ENCODE results near the gene TGFBR3. TPM values are rescaled to one million over a fixed set of nuclear protein-coding genes. Genes with fewer than 3 reads are reported as not detected.

TGFBR3 gene
- total and polyA plus RNA-seq, 2 of the 13 experiments (the other 11 are each of a cell fraction or from before 2014, with no cell fraction given) = 76.5 to 195 TPM

DNA sequence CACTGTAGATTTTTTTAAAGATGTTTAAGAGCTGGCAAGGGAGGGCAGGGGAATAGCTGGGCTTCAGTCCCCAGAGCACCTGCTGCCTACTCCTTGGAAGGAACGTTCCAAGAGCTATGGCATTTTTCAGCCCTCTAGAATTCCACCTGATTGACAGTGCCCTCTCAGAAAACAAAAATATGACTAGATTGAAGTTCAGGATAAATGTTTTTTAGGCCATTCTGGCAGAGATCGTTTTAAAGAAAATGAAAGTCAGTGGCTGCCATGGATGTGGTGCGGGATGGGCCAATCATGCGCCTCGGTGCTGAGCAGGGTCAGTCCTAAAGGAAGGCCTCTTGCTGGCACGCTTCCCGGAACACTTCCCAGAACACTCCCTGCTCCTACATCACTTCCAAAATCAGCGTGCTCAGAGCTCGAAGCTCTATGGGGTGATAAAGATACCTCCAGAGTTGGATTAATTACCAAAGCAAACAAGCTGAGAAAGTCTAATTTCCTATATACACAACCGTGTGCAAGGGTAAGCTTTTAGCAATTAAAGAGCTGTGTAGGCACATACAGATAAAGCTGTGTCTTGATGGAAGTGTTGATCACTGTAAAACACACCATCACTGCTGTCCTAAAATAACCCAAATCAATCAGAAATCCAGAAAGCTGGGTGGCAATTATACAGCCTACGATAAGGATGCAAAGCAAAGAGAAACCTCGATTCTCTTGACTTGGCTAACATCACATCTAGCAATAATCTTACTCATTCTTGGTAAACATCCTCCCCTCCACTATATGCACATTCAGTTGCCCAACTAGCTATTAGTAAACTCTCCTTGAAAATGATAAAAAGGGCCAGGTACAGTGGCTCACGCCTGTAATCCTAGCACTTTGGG is 34.6 kb downstream of the TGFBR3 start (continued):
- TF ChIP-seq, protein P1, sequence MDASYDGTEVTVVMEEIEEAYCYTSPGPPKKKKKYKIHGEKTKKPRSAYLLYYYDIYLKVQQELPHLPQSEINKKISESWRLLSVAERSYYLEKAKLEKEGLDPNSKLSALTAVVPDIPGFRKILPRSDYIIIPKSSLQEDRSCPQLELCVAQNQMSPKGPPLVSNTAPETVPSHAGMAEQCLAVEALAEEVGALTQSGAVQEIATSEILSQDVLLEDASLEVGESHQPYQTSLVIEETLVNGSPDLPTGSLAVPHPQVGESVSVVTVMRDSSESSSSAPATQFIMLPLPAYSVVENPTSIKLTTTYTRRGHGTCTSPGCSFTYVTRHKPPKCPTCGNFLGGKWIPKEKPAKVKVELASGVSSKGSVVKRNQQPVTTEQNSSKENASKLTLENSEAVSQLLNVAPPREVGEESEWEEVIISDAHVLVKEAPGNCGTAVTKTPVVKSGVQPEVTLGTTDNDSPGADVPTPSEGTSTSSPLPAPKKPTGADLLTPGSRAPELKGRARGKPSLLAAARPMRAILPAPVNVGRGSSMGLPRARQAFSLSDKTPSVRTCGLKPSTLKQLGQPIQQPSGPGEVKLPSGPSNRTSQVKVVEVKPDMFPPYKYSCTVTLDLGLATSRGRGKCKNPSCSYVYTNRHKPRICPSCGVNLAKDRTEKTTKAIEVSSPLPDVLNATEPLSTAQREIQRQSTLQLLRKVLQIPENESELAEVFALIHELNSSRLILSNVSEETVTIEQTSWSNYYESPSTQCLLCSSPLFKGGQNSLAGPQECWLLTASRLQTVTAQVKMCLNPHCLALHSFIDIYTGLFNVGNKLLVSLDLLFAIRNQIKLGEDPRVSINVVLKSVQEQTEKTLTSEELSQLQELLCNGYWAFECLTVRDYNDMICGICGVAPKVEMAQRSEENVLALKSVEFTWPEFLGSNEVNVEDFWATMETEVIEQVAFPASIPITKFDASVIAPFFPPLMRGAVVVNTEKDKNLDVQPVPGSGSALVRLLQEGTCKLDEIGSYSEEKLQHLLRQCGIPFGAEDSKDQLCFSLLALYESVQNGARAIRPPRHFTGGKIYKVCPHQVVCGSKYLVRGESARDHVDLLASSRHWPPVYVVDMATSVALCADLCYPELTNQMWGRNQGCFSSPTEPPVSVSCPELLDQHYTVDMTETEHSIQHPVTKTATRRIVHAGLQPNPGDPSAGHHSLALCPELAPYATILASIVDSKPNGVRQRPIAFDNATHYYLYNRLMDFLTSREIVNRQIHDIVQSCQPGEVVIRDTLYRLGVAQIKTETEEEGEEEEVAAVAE (CRISPR knock-in tag; IDR thresholded peaks at IDR 0.05; ENCODE audit: borderline replicate concordance) = peak; percentile 98
- TF ChIP-seq NPAS2 (CRISPR knock-in tag; IDR thresholded peaks at IDR 0.05; ENCODE audit: borderline replicate concordance) (no peak), RBM22 (optimal IDR thresholded peaks at IDR 0.05; ENCODE audit: low read length) (peak; percentile 71), NKX3-1 (CRISPR knock-in tag; IDR thresholded peaks at IDR 0.05) (no peak), HMGA1 (CRISPR knock-in tag; conservative IDR thresholded peaks at IDR 0.05) (no peak), NFYB (CRISPR knock-in tag; IDR thresholded peaks at IDR 0.05) (peak; percentile 72), NFATC3 (CRISPR knock-in tag; IDR thresholded peaks at IDR 0.05) (no peak), ZFYVE20 (CRISPR knock-in tag; IDR thresholded peaks at IDR 0.05; ENCODE audit: borderline replicate concordance, low read depth) (no peak)
- TF ChIP-seq, protein P2, sequence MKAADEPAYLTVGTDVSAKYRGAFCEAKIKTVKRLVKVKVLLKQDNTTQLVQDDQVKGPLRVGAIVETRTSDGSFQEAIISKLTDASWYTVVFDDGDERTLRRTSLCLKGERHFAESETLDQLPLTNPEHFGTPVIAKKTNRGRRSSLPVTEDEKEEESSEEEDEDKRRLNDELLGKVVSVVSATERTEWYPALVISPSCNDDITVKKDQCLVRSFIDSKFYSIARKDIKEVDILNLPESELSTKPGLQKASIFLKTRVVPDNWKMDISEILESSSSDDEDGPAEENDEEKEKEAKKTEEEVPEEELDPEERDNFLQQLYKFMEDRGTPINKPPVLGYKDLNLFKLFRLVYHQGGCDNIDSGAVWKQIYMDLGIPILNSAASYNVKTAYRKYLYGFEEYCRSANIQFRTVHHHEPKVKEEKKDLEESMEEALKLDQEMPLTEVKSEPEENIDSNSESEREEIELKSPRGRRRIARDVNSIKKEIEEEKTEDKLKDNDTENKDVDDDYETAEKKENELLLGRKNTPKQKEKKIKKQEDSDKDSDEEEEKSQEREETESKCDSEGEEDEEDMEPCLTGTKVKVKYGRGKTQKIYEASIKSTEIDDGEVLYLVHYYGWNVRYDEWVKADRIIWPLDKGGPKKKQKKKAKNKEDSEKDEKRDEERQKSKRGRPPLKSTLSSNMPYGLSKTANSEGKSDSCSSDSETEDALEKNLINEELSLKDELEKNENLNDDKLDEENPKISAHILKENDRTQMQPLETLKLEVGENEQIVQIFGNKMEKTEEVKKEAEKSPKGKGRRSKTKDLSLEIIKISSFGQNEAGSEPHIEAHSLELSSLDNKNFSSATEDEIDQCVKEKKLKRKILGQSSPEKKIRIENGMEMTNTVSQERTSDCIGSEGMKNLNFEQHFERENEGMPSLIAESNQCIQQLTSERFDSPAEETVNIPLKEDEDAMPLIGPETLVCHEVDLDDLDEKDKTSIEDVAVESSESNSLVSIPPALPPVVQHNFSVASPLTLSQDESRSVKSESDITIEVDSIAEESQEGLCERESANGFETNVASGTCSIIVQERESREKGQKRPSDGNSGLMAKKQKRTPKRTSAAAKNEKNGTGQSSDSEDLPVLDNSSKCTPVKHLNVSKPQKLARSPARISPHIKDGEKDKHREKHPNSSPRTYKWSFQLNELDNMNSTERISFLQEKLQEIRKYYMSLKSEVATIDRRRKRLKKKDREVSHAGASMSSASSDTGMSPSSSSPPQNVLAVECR (CRISPR knock-in tag; IDR thresholded peaks at IDR 0.05; ENCODE audit: borderline replicate concordance) = no peak
- TF ChIP-seq, protein P3, sequence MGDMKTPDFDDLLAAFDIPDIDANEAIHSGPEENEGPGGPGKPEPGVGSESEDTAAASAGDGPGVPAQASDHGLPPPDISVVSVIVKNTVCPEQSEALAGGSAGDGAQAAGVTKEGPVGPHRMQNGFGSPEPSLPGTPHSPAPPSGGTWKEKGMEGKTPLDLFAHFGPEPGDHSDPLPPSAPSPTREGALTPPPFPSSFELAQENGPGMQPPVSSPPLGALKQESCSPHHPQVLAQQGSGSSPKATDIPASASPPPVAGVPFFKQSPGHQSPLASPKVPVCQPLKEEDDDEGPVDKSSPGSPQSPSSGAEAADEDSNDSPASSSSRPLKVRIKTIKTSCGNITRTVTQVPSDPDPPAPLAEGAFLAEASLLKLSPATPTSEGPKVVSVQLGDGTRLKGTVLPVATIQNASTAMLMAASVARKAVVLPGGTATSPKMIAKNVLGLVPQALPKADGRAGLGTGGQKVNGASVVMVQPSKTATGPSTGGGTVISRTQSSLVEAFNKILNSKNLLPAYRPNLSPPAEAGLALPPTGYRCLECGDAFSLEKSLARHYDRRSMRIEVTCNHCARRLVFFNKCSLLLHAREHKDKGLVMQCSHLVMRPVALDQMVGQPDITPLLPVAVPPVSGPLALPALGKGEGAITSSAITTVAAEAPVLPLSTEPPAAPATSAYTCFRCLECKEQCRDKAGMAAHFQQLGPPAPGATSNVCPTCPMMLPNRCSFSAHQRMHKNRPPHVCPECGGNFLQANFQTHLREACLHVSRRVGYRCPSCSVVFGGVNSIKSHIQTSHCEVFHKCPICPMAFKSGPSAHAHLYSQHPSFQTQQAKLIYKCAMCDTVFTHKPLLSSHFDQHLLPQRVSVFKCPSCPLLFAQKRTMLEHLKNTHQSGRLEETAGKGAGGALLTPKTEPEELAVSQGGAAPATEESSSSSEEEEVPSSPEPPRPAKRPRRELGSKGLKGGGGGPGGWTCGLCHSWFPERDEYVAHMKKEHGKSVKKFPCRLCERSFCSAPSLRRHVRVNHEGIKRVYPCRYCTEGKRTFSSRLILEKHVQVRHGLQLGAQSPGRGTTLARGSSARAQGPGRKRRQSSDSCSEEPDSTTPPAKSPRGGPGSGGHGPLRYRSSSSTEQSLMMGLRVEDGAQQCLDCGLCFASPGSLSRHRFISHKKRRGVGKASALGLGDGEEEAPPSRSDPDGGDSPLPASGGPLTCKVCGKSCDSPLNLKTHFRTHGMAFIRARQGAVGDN (CRISPR knock-in tag; IDR thresholded peaks at IDR 0.05) = peak; percentile 49
- TF ChIP-seq, protein P4, sequence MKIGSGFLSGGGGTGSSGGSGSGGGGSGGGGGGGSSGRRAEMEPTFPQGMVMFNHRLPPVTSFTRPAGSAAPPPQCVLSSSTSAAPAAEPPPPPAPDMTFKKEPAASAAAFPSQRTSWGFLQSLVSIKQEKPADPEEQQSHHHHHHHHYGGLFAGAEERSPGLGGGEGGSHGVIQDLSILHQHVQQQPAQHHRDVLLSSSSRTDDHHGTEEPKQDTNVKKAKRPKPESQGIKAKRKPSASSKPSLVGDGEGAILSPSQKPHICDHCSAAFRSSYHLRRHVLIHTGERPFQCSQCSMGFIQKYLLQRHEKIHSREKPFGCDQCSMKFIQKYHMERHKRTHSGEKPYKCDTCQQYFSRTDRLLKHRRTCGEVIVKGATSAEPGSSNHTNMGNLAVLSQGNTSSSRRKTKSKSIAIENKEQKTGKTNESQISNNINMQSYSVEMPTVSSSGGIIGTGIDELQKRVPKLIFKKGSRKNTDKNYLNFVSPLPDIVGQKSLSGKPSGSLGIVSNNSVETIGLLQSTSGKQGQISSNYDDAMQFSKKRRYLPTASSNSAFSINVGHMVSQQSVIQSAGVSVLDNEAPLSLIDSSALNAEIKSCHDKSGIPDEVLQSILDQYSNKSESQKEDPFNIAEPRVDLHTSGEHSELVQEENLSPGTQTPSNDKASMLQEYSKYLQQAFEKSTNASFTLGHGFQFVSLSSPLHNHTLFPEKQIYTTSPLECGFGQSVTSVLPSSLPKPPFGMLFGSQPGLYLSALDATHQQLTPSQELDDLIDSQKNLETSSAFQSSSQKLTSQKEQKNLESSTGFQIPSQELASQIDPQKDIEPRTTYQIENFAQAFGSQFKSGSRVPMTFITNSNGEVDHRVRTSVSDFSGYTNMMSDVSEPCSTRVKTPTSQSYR (CRISPR knock-in tag; IDR thresholded peaks at IDR 0.05; ENCODE audit: borderline replicate concordance) = no peak
